Neural cell (in vitro differentiated cells): ENCODE data around the gene TCF12. TPM values are rescaled to one million over a fixed set of nuclear protein-coding genes. Genes with fewer than 3 reads are reported as not detected.

ENCODE experiments used
- H2AFZ ChIP-seq: fragments of 200-600, 300-800 bp; sonication (generic), shearing (Covaris generic); 2 replicates; pipeline ENCODE4 v1.6.0; 2014; ENCODE audit warnings: low read depth, mild to moderate bottlenecking, antibody characterized with exemption, low read length, moderate library complexity
- H3F3A ChIP-seq: fragments of 200-600 bp; shearing (Covaris generic); 2 replicates; pipeline ENCODE4 v1.6.1; 2016; ENCODE audit warnings: mild to moderate bottlenecking, moderate library complexity, mixed read lengths, antibody characterized with exemption, low read length; ENCODE audit not compliant: insufficient read depth, poor library complexity, severe bottlenecking
- H3K27ac ChIP-seq: fragments of 200-600, 300-800 bp; sonication (generic), shearing (Covaris generic); 2 replicates; pipeline ENCODE4 v1.5.1; 2014; ENCODE audit warnings: mild to moderate bottlenecking, low read length, moderate library complexity
- H3K27me3 ChIP-seq: fragments of 300-800, 200-600 bp; sonication (generic), shearing (Covaris generic); 2 replicates; pipeline ENCODE4 v1.6.0; 2014; ENCODE audit warnings: mild to moderate bottlenecking, low read depth, low read length, moderate library complexity; ENCODE audit not compliant: insufficient read depth
- H3K36me3 ChIP-seq: fragments of 300-800, 200-600 bp; sonication (generic), shearing (Covaris generic); 2 replicates; pipeline ENCODE4 v1.5.1; 2014; ENCODE audit warnings: mild to moderate bottlenecking, antibody characterized with exemption, low read length, moderate library complexity; ENCODE audit not compliant: insufficient read depth
- H3K4me2 ChIP-seq: fragments of 300-800, 200-600 bp; sonication (generic), shearing (Covaris generic); 2 replicates; pipeline ENCODE4 v1.6.0; 2014; ENCODE audit warnings: mild to moderate bottlenecking, low read length
- H3K4me3 ChIP-seq: fragments of 300-800, 200-600 bp; sonication (generic), shearing (Covaris generic); 2 replicates; pipeline ENCODE4 v1.5.1; 2014; ENCODE audit warnings: mild to moderate bottlenecking, low read length, moderate library complexity
- H3K79me2 ChIP-seq: fragments of 200-600 bp; shearing (Covaris generic); replicated peaks from 2 replicates; pipeline ENCODE4 v1.6.0; 2014; ENCODE audit warnings: mild to moderate bottlenecking, low read length, moderate library complexity; ENCODE audit not compliant: insufficient read depth
- H3K9ac ChIP-seq: fragments of 300-800, 200-600 bp; sonication (generic), shearing (Covaris generic); 2 replicates; pipeline ENCODE4 v1.6.1; 2016; ENCODE audit warnings: mild to moderate bottlenecking, low read length, mixed read lengths
- H3K9me2 ChIP-seq: fragments of 200-600 bp; shearing (Covaris generic); 2 replicates; pipeline ENCODE4 v1.6.1; 2016; ENCODE audit warnings: mild to moderate bottlenecking, low read length, mixed read lengths; ENCODE audit not compliant: insufficient read depth
- H3K9me3 ChIP-seq: fragments of 200-600, 300-800 bp; sonication (generic), shearing (Covaris generic); 2 replicates; pipeline ENCODE4 v1.6.1; 2016; ENCODE audit warnings: mild to moderate bottlenecking, mixed run types, low read length, moderate library complexity, mixed read lengths
- H4K20me1 ChIP-seq: fragments of 200-600 bp; shearing (Covaris generic); 2 replicates; pipeline ENCODE4 v1.6.1; 2016; ENCODE audit warnings: mild to moderate bottlenecking, mixed run types; ENCODE audit not compliant: insufficient read depth
- CTCF ChIP-seq: fragments of 450-650 bp; IDR thresholded peaks from 2 replicates; pipeline ENCODE4 v1.5.1; 2014; ENCODE audit warnings: antibody characterized with exemption, mild to moderate bottlenecking, moderate library complexity; ENCODE audit not compliant: poor library complexity, severe bottlenecking
- EP300 ChIP-seq: fragments of 450-650 bp; conservative IDR thresholded peaks from 2 replicates; pipeline ENCODE4 v1.6.1; 2014; ENCODE audit warnings: antibody characterized with exemption, mild to moderate bottlenecking, moderate library complexity; ENCODE audit not compliant: poor library complexity, severe bottlenecking
- EZH2 ChIP-seq: fragments of 200-600, 300-800 bp; shearing (Covaris generic), sonication (generic); IDR thresholded peaks from 2 replicates; pipeline ENCODE4 v1.6.1; 2014; ENCODE audit warnings: antibody characterized with exemption, low read length, borderline replicate concordance, mild to moderate bottlenecking; ENCODE audit not compliant: insufficient read depth, poor library complexity, severe bottlenecking
- MXI1 ChIP-seq: fragments of 450-650 bp; conservative IDR thresholded peaks from 2 replicates; pipeline ENCODE4 v1.6.1; 2014; ENCODE audit warnings: antibody characterized with exemption, mild to moderate bottlenecking; ENCODE audit not compliant: poor library complexity, severe bottlenecking
- POLR2AphosphoS5 ChIP-seq: IDR thresholded peaks from 2 replicates; pipeline ENCODE4 v1.6.1; 2012
- RAD21 ChIP-seq: fragments of 450-650 bp; conservative IDR thresholded peaks from 2 replicates; pipeline ENCODE4 v1.6.1; 2014; ENCODE audit warnings: antibody characterized with exemption, mild to moderate bottlenecking, moderate library complexity
- REST ChIP-seq: IDR thresholded peaks from 2 replicates; pipeline ENCODE4 v1.6.1; 2012; ENCODE audit warnings: borderline replicate concordance
- SMC3 ChIP-seq: fragments of 450-650 bp; conservative IDR thresholded peaks from 2 replicates; pipeline ENCODE4 v1.6.1; 2014; ENCODE audit warnings: antibody characterized with exemption, mild to moderate bottlenecking, moderate library complexity; ENCODE audit not compliant: poor library complexity
- TAF1 ChIP-seq: IDR thresholded peaks from 2 replicates; pipeline ENCODE4 v1.6.1; 2012; ENCODE audit warnings: low read depth
- polyA plus RNA-seq: library from polyadenylated mRNA; depleted of rRNA; stranded (reverse); fragments of >200 nt; gene quantifications from 2 replicates; pipeline ENCODE4 v1.2.3, GENCODE V29; 2014

TCF12 gene
- polyA plus RNA-seq, 1 donor from 2014 or later, result 52.7 TPM

- Histone ChIP-seq H3K4me3 (no peak overlapping the region), H3K27ac (no peak overlapping the region)
These were observed 416.9 kb downstream of the TCF12 start for GRCh38 chr15:57335293-57335715.

GRCh38 chr15:57335719-57336118, 417.3 kb downstream of the TCF12 start:
- Histone ChIP-seq H3K9me3 (no peaks in the 10 kb centered on the region), H3K27me3 (no peaks in the 10 kb centered on the region), H3F3A (no peaks in the 10 kb centered on the region)
- TF ChIP-seq TAF1, result no peak
- TF ChIP-seq MXI1, result no peak
- no peak for TF ChIP-seq RAD21
- TF ChIP-seq POLR2AphosphoS5, result no peak
- TF ChIP-seq CTCF, result no peak
- no peak for TF ChIP-seq REST
- no peak for TF ChIP-seq SMC3

More at GRCh38 chr15:57335293-57335715, 416.9 kb downstream of the TCF12 start:
- Histone ChIP-seq H3K9me3 (no peaks in the 10 kb centered on the region), H3K79me2 (no peaks in the 10 kb centered on the region), H3K9ac (no peak overlapping the region), H3K4me2 (no peak overlapping the region), H3K9me2 (no peaks in the 10 kb centered on the region), H4K20me1 (no peaks in the 10 kb centered on the region), H3F3A (no peaks in the 10 kb centered on the region), H2AFZ (no peak overlapping the region), H3K36me3 (no peaks in the 10 kb centered on the region), H3K27me3 (no peaks in the 10 kb centered on the region)
- no peak for TF ChIP-seq REST
- TF ChIP-seq RAD21, result no peak
- no peak for TF ChIP-seq MXI1
- no peak for TF ChIP-seq POLR2AphosphoS5
- TF ChIP-seq EP300, result no peak
- TF ChIP-seq CTCF, result no peak
- no peak for TF ChIP-seq TAF1
- TF ChIP-seq EZH2, result no peak
- no peak for TF ChIP-seq SMC3

More at GRCh38 chr15:57335719-57336118, 417.3 kb downstream of the TCF12 start:
- H3K36me3 ChIP-seq, result no peaks in the 10 kb centered on the region
- H3K9ac ChIP-seq, result no peak overlapping the region
- no peak overlapping the region for H3K4me3 ChIP-seq
- H3K27ac ChIP-seq, result no peak overlapping the region
- no peaks in the 10 kb centered on the region for H4K20me1 ChIP-seq
- H3K9me2 ChIP-seq, result no peaks in the 10 kb centered on the region
- H3K4me2 ChIP-seq, result no peak overlapping the region
- no peaks in the 10 kb centered on the region for H3K79me2 ChIP-seq
- H2AFZ ChIP-seq, result no peak overlapping the region
